ENCODE results near the gene ADGRG3. TPM values are rescaled to one million over a fixed set of nuclear protein-coding genes. Genes with fewer than 3 reads are reported as not detected.

The ADGRG3 gene
- total and polyA plus RNA-seq, 9 of the 15 experiments (the other 6 are each of a cell fraction or from before 2014, with no cell fraction given), result 0.09 to 0.52 (median 0.14) TPM; not detected in 3

DNA sequence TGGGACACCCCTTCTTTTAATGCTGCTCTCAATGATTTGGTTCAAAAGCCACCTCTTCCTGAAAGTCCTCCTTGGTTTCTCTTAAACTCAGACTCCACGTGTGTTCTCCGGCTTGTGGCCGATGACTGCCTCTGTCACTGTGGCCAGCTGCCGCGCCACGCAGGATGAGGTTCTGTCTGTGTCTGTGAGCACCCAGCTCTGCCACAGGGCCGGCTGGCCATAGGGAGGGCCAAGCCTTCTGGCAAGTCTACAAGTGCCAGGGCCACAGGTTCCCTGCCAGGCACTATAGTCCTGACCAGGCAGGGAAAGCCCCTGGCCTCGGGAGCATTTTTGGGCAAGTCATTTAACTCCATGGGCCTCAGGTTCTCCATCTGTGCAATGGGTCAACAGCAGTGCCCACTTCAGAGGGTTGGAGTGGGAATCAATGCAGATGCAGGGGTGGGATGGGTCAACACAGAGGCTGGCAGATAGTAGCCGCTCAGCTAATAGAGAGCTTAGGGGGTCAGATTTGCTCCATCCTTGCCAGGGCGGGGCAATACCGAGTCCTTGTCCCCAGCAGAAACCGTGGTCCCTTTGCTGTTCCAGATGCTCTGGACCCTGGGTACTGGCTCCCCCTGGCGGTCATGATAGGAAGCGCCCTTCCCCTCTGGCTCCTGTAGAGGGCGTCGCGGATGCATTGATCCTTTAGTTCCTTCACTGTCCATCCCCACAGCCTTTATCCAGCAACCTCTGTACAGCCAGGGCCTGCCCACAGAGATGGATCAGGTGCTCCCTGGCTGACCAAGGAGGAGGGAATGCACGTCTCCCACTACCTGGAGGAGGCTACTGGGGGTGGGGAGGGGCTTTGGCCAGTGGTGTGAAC, 19.3 kb upstream of the ADGRG3 start (continued):
- TF ChIP-seq, protein P1, sequence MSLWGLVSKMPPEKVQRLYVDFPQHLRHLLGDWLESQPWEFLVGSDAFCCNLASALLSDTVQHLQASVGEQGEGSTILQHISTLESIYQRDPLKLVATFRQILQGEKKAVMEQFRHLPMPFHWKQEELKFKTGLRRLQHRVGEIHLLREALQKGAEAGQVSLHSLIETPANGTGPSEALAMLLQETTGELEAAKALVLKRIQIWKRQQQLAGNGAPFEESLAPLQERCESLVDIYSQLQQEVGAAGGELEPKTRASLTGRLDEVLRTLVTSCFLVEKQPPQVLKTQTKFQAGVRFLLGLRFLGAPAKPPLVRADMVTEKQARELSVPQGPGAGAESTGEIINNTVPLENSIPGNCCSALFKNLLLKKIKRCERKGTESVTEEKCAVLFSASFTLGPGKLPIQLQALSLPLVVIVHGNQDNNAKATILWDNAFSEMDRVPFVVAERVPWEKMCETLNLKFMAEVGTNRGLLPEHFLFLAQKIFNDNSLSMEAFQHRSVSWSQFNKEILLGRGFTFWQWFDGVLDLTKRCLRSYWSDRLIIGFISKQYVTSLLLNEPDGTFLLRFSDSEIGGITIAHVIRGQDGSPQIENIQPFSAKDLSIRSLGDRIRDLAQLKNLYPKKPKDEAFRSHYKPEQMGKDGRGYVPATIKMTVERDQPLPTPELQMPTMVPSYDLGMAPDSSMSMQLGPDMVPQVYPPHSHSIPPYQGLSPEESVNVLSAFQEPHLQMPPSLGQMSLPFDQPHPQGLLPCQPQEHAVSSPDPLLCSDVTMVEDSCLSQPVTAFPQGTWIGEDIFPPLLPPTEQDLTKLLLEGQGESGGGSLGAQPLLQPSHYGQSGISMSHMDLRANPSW (CRISPR knock-in tag; IDR thresholded peaks at IDR 0.05), result no peak
- TF ChIP-seq RAD51 (IDR thresholded peaks at IDR 0.05; ENCODE audit: borderline replicate concordance, low read depth) (no peak), LARP7 (IDR thresholded peaks at IDR 0.05) (no peak), SMARCC2 (IDR thresholded peaks at IDR 0.05; ENCODE audit: low read depth) (no peak), IRF2 (CRISPR knock-in tag; IDR thresholded peaks at IDR 0.05) (no peak), HDAC1 (IDR thresholded peaks at IDR 0.05) (0 out of 4 replicates have a peak, but pooled peaks of 1 of the 2 experiments have one; percentile 9), ETV1 (tag; conservative IDR thresholded peaks at IDR 0.05; ENCODE audit: low read depth) (0 out of 2 replicates have a peak, but pooled peaks have one; percentile 24), ZNF445 (CRISPR knock-in tag; IDR thresholded peaks at IDR 0.05; ENCODE audit: low read depth) (no peak), ZNF316 (IDR thresholded peaks at IDR 0.05) (no peak), CAMTA2 (CRISPR knock-in tag; conservative IDR thresholded peaks at IDR 0.05) (no peak), FOXP4 (CRISPR knock-in tag; IDR thresholded peaks at IDR 0.05; ENCODE audit: borderline replicate concordance) (no peak), ZNF175 (CRISPR knock-in tag; IDR thresholded peaks at IDR 0.05; ENCODE audit: low read depth) (no peak), FOXJ3 (CRISPR knock-in tag; IDR thresholded peaks at IDR 0.05) (no peak), ZNF23 (CRISPR knock-in tag; IDR thresholded peaks at IDR 0.05) (no peak)
- TF ChIP-seq, protein P2, sequence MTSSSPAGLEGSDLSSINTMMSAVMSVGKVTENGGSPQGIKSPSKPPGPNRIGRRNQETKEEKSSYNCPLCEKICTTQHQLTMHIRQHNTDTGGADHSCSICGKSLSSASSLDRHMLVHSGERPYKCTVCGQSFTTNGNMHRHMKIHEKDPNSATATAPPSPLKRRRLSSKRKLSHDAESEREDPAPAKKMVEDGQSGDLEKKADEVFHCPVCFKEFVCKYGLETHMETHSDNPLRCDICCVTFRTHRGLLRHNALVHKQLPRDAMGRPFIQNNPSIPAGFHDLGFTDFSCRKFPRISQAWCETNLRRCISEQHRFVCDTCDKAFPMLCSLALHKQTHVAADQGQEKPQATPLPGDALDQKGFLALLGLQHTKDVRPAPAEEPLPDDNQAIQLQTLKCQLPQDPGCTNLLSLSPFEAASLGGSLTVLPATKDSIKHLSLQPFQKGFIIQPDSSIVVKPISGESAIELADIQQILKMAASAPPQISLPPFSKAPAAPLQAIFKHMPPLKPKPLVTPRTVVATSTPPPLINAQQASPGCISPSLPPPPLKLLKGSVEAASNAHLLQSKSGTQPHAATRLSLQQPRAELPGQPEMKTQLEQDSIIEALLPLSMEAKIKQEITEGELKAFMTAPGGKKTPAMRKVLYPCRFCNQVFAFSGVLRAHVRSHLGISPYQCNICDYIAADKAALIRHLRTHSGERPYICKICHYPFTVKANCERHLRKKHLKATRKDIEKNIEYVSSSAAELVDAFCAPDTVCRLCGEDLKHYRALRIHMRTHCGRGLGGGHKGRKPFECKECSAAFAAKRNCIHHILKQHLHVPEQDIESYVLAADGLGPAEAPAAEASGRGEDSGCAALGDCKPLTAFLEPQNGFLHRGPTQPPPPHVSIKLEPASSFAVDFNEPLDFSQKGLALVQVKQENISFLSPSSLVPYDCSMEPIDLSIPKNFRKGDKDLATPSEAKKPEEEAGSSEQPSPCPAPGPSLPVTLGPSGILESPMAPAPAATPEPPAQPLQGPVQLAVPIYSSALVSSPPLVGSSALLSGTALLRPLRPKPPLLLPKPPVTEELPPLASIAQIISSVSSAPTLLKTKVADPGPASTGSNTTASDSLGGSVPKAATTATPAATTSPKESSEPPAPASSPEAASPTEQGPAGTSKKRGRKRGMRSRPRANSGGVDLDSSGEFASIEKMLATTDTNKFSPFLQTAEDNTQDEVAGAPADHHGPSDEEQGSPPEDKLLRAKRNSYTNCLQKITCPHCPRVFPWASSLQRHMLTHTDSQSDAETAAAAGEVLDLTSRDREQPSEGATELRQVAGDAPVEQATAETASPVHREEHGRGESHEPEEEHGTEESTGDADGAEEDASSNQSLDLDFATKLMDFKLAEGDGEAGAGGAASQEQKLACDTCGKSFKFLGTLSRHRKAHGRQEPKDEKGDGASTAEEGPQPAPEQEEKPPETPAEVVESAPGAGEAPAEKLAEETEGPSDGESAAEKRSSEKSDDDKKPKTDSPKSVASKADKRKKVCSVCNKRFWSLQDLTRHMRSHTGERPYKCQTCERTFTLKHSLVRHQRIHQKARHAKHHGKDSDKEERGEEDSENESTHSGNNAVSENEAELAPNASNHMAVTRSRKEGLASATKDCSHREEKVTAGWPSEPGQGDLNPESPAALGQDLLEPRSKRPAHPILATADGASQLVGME (CRISPR knock-in tag; IDR thresholded peaks at IDR 0.05), result peak; percentile 77
- TF ChIP-seq, protein P3, sequence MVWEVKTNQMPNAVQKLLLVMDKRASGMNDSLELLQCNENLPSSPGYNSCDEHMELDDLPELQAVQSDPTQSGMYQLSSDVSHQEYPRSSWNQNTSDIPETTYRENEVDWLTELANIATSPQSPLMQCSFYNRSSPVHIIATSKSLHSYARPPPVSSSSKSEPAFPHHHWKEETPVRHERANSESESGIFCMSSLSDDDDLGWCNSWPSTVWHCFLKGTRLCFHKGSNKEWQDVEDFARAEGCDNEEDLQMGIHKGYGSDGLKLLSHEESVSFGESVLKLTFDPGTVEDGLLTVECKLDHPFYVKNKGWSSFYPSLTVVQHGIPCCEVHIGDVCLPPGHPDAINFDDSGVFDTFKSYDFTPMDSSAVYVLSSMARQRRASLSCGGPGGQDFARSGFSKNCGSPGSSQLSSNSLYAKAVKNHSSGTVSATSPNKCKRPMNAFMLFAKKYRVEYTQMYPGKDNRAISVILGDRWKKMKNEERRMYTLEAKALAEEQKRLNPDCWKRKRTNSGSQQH (CRISPR knock-in tag; IDR thresholded peaks at IDR 0.05), result no peak
